Lower lobe of right lung (tissue), 2 donors: ENCODE data around the gene MGMT. TPM values are rescaled to one million over a fixed set of nuclear protein-coding genes. Genes with fewer than 3 reads are reported as not detected.

Source experiments
- ATAC-seq, 2 donors: fragments of 200-7000 bp; cut with Tn5 transposase; one replicate each; pipeline ENCODE4 v1.9.1; 2020 to 2022; ENCODE audit warnings: mild to moderate bottlenecking in 2 of 2, moderate library complexity in 2 of 2
- DNase-seq: peaks from one replicate; pipeline ENCODE4 v3.0.0-alpha.2; 2020
- H3K27ac ChIP-seq: fragments of 200-600 bp; one replicate; pipeline ENCODE4 v1.8.0; 2022
- H3K27me3 ChIP-seq: fragments of 200-600 bp; one replicate; pipeline ENCODE4 v1.8.0; 2022; ENCODE audit warnings: low read depth
- H3K36me3 ChIP-seq: fragments of 200-600 bp; one replicate; pipeline ENCODE4 v1.8.0; 2022; ENCODE audit warnings: mild to moderate bottlenecking
- H3K4me1 ChIP-seq: fragments of 200-600 bp; one replicate; pipeline ENCODE4 v1.8.0; 2022
- H3K4me3 ChIP-seq: fragments of 200-600 bp; one replicate; pipeline ENCODE4 v1.8.0; 2022; ENCODE audit warnings: mild to moderate bottlenecking
- H3K9me3 ChIP-seq: fragments of 200-600 bp; one replicate; pipeline ENCODE4 v1.8.0; 2022
- CTCF ChIP-seq: fragments of 200-600 bp; IDR thresholded peaks from one replicate; pipeline ENCODE4 v1.8.0; 2022; ENCODE audit warnings: antibody characterized with exemption, mild to moderate bottlenecking
- intact Hi-C: fragments of 100-400 bp; cut with DNase I; formaldehyde crosslinking; loops from one replicate; pipeline ENCODE4 v1.11.0; 2022
- total RNA-seq: library from RNA; stranded (reverse); fragmentation: NEBNext Ultra II Directional; extraction: Animal tissue kit (Norgen Biotek cat#: 25700); gene quantifications from one replicate; pipeline ENCODE4 v1.2.1, GENCODE V29; 2021
- donor health status: DM: no; HTN: yes; CAD: no; lungs with severe emphysema.

MGMT gene
- total RNA-seq, 1 donor from 2014 or later, result 19.9 TPM

- no peaks in the 10 kb centered on the region for H3K27me3 ChIP-seq
- DNase-seq (no peak), ATAC-seq (no peak)
- no peak for TF ChIP-seq CTCF
- no peaks in the 10 kb centered on the region for H3K36me3 ChIP-seq
- H3K4me3 ChIP-seq, result no peak overlapping the region
- H3K27ac ChIP-seq, result no peak overlapping the region
- peaks cover 16% of the 10 kb centered on the region for H3K4me1 ChIP-seq
- intact Hi-C loops, result no loop called here
- H3K9me3 ChIP-seq, result no peaks in the 10 kb centered on the region
Measured at GRCh38 chr10:129526943-129527342, 59.9 kb downstream of the MGMT start.

DNA sequence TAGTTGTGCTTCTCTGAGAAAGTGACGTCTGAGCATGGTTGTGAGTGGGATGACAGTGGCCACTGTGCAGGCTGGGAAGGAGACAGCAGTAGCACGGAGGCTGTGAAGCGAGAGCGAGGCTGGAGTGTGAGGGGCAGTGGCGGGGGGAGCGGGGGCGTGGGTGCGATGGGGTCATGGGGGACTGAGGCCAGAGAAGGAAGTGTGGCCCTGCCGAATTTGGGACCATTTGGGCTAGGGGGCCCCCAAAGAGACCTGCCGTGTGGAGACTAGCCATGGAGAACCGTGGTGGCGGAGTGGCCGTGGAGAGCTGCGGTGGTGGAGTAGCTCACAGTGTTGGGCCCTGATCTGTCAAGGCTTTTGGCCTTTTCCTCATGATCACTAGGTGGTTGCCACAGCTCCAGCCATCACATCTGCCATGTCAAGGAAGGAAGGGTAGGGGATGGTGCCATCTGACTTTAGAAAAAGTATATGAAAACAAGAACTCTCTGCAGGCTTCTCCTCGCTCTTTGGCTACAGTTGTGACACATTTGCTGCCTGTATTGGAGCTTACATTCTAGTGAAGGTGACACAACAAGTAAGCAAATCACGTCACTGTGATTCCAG is 61.4 kb downstream of the MGMT start:
- no peak for DNase-seq
- H3K4me1 ChIP-seq, result peaks cover 31% of the 10 kb centered on the region
- no peak for ATAC-seq

GRCh38 chr10:129530581-129530980 is 63.5 kb downstream of the MGMT start:
- H3K4me3 ChIP-seq, result no peak overlapping the region
- no peak for DNase-seq
- H3K9me3 ChIP-seq, result no peaks in the 10 kb centered on the region
- intact Hi-C loops, result no loop called here
- H3K4me1 ChIP-seq, result peaks cover 31% of the 10 kb centered on the region
- no peak overlapping the region for H3K27ac ChIP-seq
- no peaks in the 10 kb centered on the region for H3K27me3 ChIP-seq
- H3K36me3 ChIP-seq, result no peaks in the 10 kb centered on the region
- ATAC-seq, result no peak
- no peak for TF ChIP-seq CTCF

More for the DNA sequence above, 61.4 kb downstream of the MGMT start:
- TF ChIP-seq CTCF, result no peak
- intact Hi-C loops, result no loop called here
- Histone ChIP-seq H3K27ac (no peak overlapping the region), H3K9me3 (no peaks in the 10 kb centered on the region), H3K4me3 (no peak overlapping the region), H3K36me3 (no peaks in the 10 kb centered on the region), H3K27me3 (no peaks in the 10 kb centered on the region)

DNA sequence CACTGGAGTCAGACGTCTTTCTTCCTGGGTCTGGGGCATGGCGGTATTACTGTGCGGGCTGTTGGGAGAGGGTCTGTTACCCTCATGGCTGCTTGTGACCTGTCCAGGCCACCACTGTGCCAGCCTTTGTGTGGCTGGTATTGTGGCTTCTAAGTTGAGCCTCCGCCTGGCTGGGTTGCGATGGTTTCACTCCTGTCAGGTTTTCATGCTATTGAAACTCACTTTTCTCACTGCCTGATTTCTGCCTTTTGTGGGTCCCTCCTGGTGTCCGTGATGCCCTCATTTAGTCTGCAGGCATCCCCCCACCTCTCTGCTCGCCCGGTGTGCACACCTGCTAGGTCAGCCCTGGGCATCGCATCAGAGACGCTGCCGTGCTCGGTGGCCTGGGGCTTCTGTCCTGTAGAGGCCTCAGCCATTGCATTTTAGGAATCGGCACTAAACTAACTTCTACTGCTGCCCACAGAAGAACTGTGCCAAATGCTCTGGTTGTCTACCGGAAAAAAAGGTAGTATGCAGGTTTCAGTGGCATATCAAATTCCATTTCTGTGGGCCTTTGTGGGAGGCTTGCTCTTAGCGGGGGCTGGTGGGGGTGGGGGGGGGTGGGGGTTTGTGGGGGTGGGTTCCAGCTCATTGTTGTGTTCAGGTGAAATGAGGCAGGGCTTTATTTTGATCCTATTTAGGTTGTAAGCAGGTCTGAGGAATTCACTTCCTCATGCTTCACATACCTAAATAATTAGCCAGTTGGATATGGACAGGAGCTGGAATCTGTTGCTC is 64.3 kb downstream of the MGMT start:
- Histone ChIP-seq H3K27ac (no peak overlapping the region), H3K4me3 (no peak overlapping the region), H3K4me1 (peaks cover 28% of the 10 kb centered on the region), H3K36me3 (peaks cover 5% of the 10 kb centered on the region), H3K9me3 (no peaks in the 10 kb centered on the region), H3K27me3 (no peaks in the 10 kb centered on the region)
- ATAC-seq, result peak in 1 of 2 donors; percentile 65
- intact Hi-C loops, result no loop called here
- no peak for TF ChIP-seq CTCF
- DNase-seq, result no peak

GRCh38 chr10:129531969-129532660 is 65.1 kb downstream of the MGMT start:
- Histone ChIP-seq H3K27ac (no peak overlapping the region), H3K4me3 (no peak overlapping the region), H3K27me3 (no peaks in the 10 kb centered on the region), H3K36me3 (peaks cover 11% of the 10 kb centered on the region), H3K4me1 (peaks cover 28% of the 10 kb centered on the region), H3K9me3 (no peaks in the 10 kb centered on the region)
- DNase-seq (peak; percentile 27), ATAC-seq (peak; percentile 10 to 24)
- no peak for TF ChIP-seq CTCF
- intact Hi-C loops, result no loop called here
